Astrocyte of the cerebellum (primary cell): Measurements from ENCODE around the gene KLHL7.

Source experiments
- DNase-seq: peaks from one replicate; pipeline ENCODE4 v3.0.0-alpha.2; 2011; ENCODE audit warnings: low read depth
- H3K4me3 ChIP-seq: 2 replicates; pipeline ENCODE4 v1.5.1; 2011; ENCODE audit warnings: mild to moderate bottlenecking, low read depth, low read length, moderate library complexity
- CTCF ChIP-seq: IDR thresholded peaks from 2 replicates; pipeline ENCODE4 v1.5.1; 2012; ENCODE audit warnings: low read length, low read depth, moderate library complexity, mild to moderate bottlenecking; ENCODE audit errors: missing control alignments
- in situ Hi-C: cut with HindIII; loops from 2 replicates; pipeline ENCODE4 v1.10.0; 2017; ENCODE audit warnings: low sequenced_read_pairs

The KLHL7 gene

DNA sequence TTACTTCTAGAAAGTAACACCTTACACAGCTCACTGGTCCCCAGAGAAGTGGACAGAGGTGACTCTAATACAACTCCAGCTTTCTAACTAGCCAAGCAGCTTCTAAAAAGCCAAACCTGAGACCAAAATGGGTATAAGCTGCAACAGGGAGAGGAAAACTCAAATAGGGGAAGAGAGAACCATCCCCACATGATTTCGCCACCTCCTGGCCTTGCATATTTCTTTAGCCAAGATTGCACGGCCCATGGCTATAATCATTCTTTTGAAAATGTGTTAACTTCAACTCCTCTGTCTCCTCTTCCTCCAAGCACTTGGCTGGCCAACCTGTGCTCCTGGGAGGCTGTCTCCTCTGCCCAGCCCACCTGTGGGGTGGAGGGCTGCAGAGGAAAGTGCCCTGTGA, 104.9 kb downstream of the KLHL7 start:
- H3K4me3 ChIP-seq, result no peak overlapping the region
- in situ Hi-C loops, result no loop called here
- DNase-seq, result no peak
- no peak for TF ChIP-seq CTCF

- H3K4me3 ChIP-seq, result no peak overlapping the region
Observed at GRCh38 chr7:23211589-23211988, 106.0 kb downstream of the KLHL7 start.

DNA sequence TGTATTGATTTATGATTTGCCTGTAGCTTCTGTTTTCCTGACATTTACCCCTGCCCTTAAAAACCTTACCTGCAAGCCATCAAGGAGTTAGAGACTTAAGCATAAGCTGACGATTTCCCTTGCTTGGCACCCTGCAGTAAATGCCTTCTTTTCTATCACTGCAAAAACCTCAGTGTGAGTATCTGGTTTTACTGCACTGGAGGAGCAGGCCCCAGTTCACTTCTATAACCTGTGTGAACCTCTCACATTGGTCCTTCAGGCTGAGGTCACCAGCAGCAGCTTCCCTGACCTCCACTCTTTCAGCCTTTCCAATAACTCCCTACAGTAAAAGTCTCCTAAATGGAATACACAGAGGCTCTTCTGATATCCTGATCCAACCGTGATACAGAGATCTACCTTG, 106.8 kb downstream of the KLHL7 start:
- no peak overlapping the region for H3K4me3 ChIP-seq
- no peak for DNase-seq
- TF ChIP-seq CTCF, result no peak
- in situ Hi-C loops, result no loop called here

More at GRCh38 chr7:23211589-23211988, 106.0 kb downstream of the KLHL7 start:
- TF ChIP-seq CTCF, result no peak
- DNase-seq, result no peak
- in situ Hi-C loops, result no loop called here

- no peak for DNase-seq
- in situ Hi-C loops, result no loop called here
- H3K4me3 ChIP-seq, result no peak overlapping the region
- no peak for TF ChIP-seq CTCF
Observed at GRCh38 chr7:23212841-23213240, 107.3 kb downstream of the KLHL7 start.

DNA sequence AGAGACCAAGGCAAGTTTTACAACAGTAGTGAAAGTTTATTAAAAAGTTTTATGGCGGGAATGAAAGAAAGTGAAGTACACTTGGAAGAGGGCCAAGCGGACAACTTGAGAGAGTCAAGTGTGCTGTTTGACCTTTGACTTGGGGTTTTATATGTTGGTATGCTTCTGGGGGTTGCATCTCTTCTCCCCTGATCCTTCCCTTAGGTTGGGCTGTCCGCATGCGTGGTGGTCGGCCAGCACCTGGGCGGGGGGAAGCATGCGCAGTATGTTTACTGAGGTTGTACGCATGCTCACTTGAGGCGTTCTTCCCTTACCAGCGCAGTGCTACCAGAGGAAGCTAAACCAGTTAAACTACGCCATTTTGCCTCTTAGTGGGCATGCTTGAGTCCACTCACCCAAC, 108.2 kb downstream of the KLHL7 start:
- TF ChIP-seq CTCF, result no peak
- DNase-seq, result no peak
- in situ Hi-C loops, result no loop called here
- no peak overlapping the region for H3K4me3 ChIP-seq

DNA sequence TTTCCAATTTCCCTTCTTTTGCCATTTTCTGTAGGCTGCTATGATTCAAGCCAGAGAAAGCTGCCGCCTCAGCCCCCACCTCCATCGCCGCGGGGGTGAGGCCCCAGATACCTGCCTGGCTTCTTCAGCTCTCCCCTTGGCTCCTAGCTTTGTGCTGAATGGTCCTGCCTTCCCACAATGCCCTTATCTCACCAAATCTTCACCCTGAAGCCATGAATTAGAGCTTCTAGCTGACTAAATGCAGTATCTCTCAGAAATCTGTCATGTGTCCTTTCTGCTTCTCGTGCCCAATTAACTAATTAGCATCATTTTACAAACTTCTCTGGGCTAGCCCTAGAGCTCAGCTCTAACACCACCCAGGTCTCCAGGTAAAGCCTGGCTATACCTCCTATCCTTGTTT, 108.8 kb downstream of the KLHL7 start:
- DNase-seq, result no peak
- in situ Hi-C loops, result no loop called here
- H3K4me3 ChIP-seq, result no peak overlapping the region
- no peak for TF ChIP-seq CTCF

DNA sequence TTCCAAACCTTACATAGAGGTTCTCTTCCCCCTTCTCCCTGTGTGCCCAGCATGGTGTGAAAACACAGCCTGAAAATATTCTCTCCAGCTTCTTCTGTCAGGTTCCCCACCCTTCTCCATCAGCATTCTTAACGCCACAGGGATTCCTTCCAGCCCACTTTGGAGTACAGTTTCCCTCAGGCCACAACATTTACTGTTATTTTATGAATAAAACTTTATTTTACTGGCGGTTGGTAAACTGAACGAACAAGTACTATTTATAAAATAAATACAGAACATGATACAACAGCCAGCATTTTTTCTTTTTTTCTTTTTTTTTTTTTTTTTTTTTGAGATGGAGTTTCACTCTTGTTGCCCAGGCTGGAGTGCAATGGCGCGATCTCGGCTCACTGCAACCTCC, 109.4 kb downstream of the KLHL7 start:
- no peak overlapping the region for H3K4me3 ChIP-seq
- no peak for DNase-seq
- in situ Hi-C loops, result no loop called here
- no peak for TF ChIP-seq CTCF
